LNCAP (cell line): Measurements from ENCODE around the gene VMO1.

Experiments used
- TF ChIP-seq, protein P1 (sequence below): fragments of 450-650 bp; IDR thresholded peaks from 2 replicates; pipeline ENCODE4 v1.5.1; 2017; ENCODE audit warnings: mild to moderate bottlenecking

VMO1 gene

DNA sequence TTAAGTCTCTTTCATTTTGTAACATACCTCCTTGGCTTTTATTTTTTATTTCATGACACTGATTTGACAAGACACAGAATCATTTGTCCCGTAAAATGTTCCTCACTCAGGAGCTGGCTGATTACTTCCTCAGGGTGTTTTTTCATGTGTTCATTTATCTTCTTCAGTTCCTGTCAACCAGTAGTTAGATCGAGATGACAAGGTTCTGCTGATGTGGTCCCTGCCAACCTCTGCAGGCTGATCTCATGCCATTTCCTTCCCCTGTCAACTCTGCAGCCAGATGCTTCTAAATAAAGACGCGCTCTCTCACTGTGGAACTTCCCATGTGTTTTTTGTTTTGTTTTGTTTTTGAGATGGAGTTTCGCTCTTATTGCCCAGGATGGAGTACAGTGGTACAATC lies 38.3 kb downstream of the VMO1 start:
- TF ChIP-seq, protein P1, sequence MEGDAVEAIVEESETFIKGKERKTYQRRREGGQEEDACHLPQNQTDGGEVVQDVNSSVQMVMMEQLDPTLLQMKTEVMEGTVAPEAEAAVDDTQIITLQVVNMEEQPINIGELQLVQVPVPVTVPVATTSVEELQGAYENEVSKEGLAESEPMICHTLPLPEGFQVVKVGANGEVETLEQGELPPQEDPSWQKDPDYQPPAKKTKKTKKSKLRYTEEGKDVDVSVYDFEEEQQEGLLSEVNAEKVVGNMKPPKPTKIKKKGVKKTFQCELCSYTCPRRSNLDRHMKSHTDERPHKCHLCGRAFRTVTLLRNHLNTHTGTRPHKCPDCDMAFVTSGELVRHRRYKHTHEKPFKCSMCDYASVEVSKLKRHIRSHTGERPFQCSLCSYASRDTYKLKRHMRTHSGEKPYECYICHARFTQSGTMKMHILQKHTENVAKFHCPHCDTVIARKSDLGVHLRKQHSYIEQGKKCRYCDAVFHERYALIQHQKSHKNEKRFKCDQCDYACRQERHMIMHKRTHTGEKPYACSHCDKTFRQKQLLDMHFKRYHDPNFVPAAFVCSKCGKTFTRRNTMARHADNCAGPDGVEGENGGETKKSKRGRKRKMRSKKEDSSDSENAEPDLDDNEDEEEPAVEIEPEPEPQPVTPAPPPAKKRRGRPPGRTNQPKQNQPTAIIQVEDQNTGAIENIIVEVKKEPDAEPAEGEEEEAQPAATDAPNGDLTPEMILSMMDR, result no peak

- TF ChIP-seq, protein P1, result no peak
These were observed 40.9 kb downstream of the VMO1 start for GRCh38 chr17:4744999-4745969.

GRCh38 chr17:4743898-4744297 lies 42.3 kb downstream of the VMO1 start:
- TF ChIP-seq, protein P1, result no peak

DNA sequence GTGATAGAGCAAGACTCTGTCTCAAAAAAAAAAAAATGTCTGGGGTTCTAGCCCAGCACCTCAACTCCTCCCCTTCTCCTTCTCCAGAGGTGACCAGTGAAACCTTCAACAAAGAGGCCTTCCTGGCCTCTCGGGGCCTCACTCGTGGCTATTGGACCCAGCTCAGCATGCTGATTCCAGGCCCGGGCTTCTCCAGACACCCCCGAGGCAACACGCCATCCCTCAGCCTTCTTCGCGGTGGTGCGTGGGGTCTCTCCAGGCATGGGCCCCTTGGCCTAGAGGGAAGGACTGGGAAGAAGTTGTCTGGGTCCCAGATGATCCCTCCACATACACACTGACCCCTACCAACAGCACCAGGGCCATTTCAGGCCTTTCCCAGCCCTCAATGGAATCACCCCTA lies 42.9 kb downstream of the VMO1 start:
- TF ChIP-seq, protein P1, result no peak

DNA sequence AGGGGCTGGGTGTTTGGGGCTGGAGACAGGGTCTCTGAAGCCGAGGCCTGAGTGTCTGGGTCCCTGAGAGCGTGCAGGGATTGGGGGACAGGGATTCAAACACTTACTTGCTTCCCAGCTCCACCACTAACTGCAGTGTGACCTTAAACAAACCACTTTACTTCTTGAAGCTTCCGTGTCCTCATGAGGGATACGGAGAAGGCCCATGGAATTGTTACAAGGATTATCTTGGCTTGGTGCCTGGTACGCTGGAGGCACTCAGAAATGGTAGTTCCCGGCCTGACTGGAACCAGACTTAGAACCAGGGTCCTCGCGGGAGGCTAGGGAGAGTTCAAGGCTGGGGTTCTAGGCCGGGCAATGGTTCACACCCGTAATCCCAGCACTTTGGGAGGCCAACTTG lies 43.5 kb downstream of the VMO1 start:
- TF ChIP-seq, protein P1, result no peak

GRCh38 chr17:4742133-4742532 lies 44.0 kb downstream of the VMO1 start:
- TF ChIP-seq, protein P1, result no peak

GRCh38 chr17:4741544-4741943 lies 44.6 kb downstream of the VMO1 start:
- TF ChIP-seq, protein P1, result no peak
